ENCODE results near the gene FAM222A. TPM values are rescaled to one million over a fixed set of nuclear protein-coding genes. Genes with fewer than 3 reads are reported as not detected.
A peak's percentile ranks its signal among the peaks of the same experiment; 100 is the strongest.

FAM222A gene
- total RNA-seq, 4 donors from 2014 or later: 4.8 to 7.2 (median 6.1) TPM

DNA sequence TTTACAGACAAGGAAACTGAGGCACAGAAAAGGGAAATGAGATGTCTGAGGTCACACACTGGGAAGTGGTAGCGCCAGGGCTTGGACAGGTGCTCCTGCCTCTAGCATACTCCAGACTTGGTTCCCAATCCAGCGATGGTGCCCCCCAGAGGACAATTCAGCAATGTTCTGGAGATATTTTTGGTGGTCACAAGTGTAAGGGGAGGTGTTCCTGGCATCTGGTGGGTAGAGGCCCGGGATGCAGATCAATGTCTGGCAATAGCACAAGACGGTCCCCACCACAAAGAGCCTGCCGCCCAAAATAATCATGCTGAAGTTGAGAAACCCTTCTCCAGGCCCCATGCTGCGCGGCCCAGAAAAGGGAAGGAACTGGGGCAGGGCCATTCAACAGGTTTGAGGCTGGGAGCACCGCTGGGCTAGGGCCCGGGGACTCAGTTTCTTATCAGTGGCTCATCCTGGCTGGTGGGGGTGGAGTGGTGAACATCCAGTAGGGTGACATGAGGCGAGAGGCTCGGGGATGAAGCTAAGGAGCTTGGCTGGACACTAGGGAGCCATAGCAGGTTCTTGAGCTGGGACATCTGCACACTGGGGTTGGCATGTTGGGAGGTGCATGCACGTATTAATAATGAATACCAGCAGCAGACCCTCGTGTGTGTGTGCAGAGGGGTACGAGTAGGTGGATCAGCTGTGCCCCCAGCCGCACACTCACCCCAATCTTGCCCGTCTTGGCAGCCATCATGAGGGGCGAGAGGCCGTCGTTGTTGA lies 84.5 kb downstream of the FAM222A start:
- intact Hi-C loops (cut with DNase I; ENCODE audit: low total_unique reads): no loop called here
- DNase-seq (ENCODE audit: low spot score in 2 of 2): no peak
- no peak overlapping the region for H3K4me3 ChIP-seq (ENCODE audit: low read depth, poor library complexity, severe bottlenecking)
- TF ChIP-seq POLR2A (IDR thresholded peaks at IDR 0.05): no peak
- 82 to 86% methylated on average over 19 of the region's 19 CpGs for WGBS, 2 donors

DNA sequence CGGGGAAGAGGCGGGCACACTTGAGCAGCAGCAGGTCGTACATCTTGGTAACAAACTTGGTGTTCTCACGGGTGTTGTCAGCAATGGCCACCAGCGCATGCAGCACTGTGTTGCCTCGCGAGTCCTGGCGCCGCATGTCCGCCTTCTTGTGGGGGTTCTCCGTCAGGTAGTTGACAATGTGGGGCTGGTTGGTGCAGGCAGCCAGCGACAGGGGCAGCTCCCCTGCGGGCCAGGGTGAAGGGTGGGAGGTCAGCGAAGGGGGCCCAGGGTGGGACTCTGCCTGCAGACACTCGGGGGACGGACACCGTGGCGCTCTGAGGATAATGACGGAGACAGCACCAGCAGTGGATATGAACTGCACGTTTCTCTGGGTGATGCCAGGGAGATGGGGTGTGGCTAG lies 85.1 kb downstream of the FAM222A start:
- no peak overlapping the region for H3K4me3 ChIP-seq (ENCODE audit: low read depth, poor library complexity, severe bottlenecking)
- TF ChIP-seq, protein P1, sequence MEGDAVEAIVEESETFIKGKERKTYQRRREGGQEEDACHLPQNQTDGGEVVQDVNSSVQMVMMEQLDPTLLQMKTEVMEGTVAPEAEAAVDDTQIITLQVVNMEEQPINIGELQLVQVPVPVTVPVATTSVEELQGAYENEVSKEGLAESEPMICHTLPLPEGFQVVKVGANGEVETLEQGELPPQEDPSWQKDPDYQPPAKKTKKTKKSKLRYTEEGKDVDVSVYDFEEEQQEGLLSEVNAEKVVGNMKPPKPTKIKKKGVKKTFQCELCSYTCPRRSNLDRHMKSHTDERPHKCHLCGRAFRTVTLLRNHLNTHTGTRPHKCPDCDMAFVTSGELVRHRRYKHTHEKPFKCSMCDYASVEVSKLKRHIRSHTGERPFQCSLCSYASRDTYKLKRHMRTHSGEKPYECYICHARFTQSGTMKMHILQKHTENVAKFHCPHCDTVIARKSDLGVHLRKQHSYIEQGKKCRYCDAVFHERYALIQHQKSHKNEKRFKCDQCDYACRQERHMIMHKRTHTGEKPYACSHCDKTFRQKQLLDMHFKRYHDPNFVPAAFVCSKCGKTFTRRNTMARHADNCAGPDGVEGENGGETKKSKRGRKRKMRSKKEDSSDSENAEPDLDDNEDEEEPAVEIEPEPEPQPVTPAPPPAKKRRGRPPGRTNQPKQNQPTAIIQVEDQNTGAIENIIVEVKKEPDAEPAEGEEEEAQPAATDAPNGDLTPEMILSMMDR (IDR thresholded peaks at IDR 0.05): no peak
- no peak for TF ChIP-seq POLR2A (IDR thresholded peaks at IDR 0.05)
- WGBS, 2 donors: 86 to 92% methylated on average over 20 of the region's 20 CpGs
- intact Hi-C loops (cut with DNase I; ENCODE audit: low total_unique reads): no loop called here
- DNase-seq (ENCODE audit: low spot score in 2 of 2): no peak

DNA sequence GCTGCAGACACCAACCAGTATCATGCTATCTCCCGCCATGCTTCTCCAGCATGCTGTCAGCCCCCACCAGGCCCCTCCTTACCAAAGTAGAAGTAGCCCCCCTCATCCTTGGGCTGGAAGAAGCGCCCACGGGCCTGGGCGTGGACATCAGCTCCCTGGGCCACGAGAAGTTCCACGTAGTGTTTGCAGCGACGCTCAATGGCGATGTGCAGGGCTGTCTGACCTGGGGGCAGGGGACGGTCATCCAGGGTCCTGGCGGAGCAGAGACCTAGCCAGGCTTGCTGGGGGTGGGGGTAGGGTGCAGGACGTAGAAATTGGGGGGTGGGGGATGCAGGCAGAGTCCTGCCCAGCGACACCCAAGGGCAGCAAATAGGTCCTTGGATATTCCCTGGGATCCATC lies 86.9 kb downstream of the FAM222A start:
- intact Hi-C loops (cut with DNase I; ENCODE audit: low total_unique reads): no loop called here
- TF ChIP-seq POLR2A (IDR thresholded peaks at IDR 0.05): no peak
- H3K4me3 ChIP-seq (ENCODE audit: low read depth, poor library complexity, severe bottlenecking): no peak overlapping the region
- 87 to 93% methylated on average over 11 to 13 of the region's 13 CpGs for WGBS, 2 donors
- no peak for DNase-seq (ENCODE audit: low spot score in 2 of 2)

DNA sequence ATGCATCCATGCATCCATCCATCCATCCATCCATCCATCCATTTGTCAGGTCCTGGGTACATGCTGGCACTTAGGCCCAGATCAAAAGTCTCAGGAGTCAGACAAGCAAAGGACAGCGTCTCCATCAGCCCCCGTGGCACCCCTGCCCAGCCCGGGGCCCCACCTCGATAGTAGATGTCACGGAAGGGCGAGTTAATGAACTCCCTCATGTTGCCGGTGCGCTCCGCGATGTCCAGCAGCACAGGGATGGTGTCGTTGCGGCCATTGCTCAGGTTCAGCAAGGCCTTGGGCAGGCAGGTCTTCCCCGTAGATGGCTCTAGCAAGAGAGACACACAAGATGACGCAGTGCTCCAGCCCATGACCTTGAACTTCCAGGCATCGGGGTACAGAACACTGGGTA lies 89.2 kb downstream of the FAM222A start:
- TF ChIP-seq, protein P1 (IDR thresholded peaks at IDR 0.05): no peak
- no peak for TF ChIP-seq POLR2A (IDR thresholded peaks at IDR 0.05)
- H3K4me3 ChIP-seq (ENCODE audit: low read depth, poor library complexity, severe bottlenecking): no peak overlapping the region
- WGBS, 2 donors: 96% methylated on average over 14 to 15 of the region's 15 CpGs
- DNase-seq (ENCODE audit: low spot score in 2 of 2): no peak
- intact Hi-C loops (cut with DNase I; ENCODE audit: low total_unique reads): no loop called here

DNA sequence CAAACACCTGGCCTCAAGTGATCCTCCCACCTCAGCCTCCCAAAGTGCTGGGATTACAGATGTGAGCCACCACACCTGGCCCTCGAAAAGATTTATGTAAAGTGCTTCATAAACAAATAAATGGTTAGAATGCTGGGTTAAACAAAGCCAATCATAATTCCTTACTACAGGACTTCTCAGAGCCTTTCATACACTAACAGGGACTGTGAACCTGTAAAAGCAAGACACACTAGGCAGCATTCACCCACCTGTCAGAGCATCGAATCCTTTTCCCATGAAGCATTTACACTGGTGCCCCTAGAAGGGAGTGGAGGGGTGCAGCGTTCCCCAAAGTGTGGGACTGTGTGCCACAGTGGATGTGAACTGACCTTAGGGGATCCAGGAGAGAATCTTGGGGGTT lies 90.1 kb downstream of the FAM222A start:
- TF ChIP-seq, protein P1 (IDR thresholded peaks at IDR 0.05): no peak
- intact Hi-C loops (cut with DNase I; ENCODE audit: low total_unique reads): no loop called here
- DNase-seq (ENCODE audit: low spot score in 2 of 2): no peak
- 87 to 90% methylated on average over 3 of the region's 3 CpGs for WGBS, 2 donors
- H3K4me3 ChIP-seq (ENCODE audit: low read depth, poor library complexity, severe bottlenecking): no peak overlapping the region

DNA sequence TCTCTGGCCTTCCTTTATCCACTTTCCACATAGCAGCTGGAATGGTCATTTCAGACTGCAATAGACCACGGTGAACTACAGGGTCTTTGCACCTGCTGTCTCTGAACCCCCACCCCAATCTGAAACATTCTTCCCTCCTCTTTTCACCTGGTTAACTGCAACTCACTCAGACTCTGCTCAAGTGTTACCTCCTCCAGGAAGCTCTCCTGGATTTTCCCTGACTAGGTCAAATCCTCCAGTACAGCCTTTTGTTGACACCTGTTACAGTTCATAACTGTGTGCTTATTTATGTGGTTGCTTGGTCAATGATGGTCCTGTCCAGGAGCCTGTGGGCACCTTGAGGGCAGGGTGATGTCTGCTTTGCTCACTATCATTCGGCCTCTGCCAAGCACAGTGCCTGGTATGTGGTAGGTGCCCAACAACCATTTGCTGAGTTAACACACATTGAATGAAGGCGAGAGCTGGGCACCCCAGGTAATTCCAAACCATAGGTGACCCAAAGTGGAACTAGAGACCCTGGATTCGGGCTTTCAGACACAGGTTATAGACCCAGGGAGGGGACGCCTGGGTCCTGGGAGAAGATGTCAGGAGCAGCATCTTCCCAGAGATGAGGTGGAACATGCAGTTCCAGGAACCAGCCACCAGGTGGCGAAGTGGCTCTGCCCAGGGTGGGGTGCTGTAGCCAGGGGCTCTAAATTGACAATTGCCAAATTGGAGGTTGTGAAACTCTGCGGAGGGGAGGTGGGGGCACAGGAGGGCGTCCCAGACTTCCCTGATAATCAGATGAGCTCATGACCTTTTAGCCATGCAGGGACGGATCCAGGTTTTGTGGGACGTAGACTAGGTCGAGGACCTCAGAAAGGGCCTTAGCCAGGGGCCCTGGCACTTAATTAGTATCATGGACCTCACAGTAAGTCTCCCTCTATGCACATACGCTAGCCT lies 91.5 kb downstream of the FAM222A start:
- WGBS, 2 donors: 34 to 43% methylated on average over 12 of the region's 12 CpGs

More for the DNA sequence above, 91.5 kb downstream of the FAM222A start:
- intact Hi-C loops (cut with DNase I; ENCODE audit: low total_unique reads): loop anchor here (1.0 kb wide), 1 partner anchor 40 kb away; no protein-coding TSS in a partner anchor
- no peak for TF ChIP-seq POLR2A (IDR thresholded peaks at IDR 0.05)
- TF ChIP-seq, protein P1 (IDR thresholded peaks at IDR 0.05): peak in 1 of 3 donors; percentile 76
- no peak overlapping the region for H3K4me3 ChIP-seq (ENCODE audit: low read depth, poor library complexity, severe bottlenecking)
- peak; percentile 50 to 94 for DNase-seq (ENCODE audit: low spot score in 2 of 2)

All from lower leg skin (tissue), 4 donors.